Gastroesophageal sphincter (tissue), 4 donors: ENCODE measurements around the gene ARHGEF19. TPM values are rescaled to one million over a fixed set of nuclear protein-coding genes. Genes with fewer than 3 reads are reported as not detected.
"Not testable (repeated sequence)": the region's sequence is repeated elsewhere in the genome, so short reads cannot be mapped to it uniquely, and the experiment has no call there.

Source experiments
- ATAC-seq: fragments of 150-250 bp; one replicate; pipeline ENCODE4 v1.9.1; 2016; ENCODE audit warnings: mild to moderate bottlenecking, moderate library complexity
- H3K27ac ChIP-seq, 4 donors: fragments of 200-600 bp; sonication (generic) in 3 of 4; 1 replicate in 3 of 4; 2 replicates in 1 of 4; pipeline ENCODE4 v1.5.1; 2016 to 2019
- H3K27me3 ChIP-seq: fragments of 200-600 bp; sonication (generic); one replicate; pipeline ENCODE4 v1.5.1; 2019
- H3K36me3 ChIP-seq, 2 donors: fragments of 200-600 bp; sonication (generic); one replicate each; pipeline ENCODE4 v1.5.1; 2019; ENCODE audit warnings: control low read depth in 1 of 2
- H3K4me1 ChIP-seq, 3 donors: fragments of 200-600 bp; sonication (generic); 1 replicate in 2 of 3; 2 replicates in 1 of 3; pipeline ENCODE4 v1.5.1; 2016 to 2019; ENCODE audit warnings: control low read depth in 2 of 3
- H3K4me3 ChIP-seq, 2 donors: fragments of 200-600 bp; sonication (generic); one replicate each; pipeline ENCODE4 v1.5.1; 2019; ENCODE audit warnings: mild to moderate bottlenecking in 1 of 2, moderate library complexity in 1 of 2
- H3K9me3 ChIP-seq, 3 donors: fragments of 200-600 bp; sonication (generic); one replicate each; pipeline ENCODE4 v1.5.1; 2017 to 2019; ENCODE audit warnings: control low read depth in 2 of 3
- CTCF ChIP-seq, 4 experiments: fragments of 200-600 bp in 2 of 4; fragments of 450-650 bp in 2 of 4; sonication (generic) in 1 of 4; IDR thresholded peaks; one replicate each; pipeline ENCODE4 v1.5.1; 2017 to 2019; ENCODE audit warnings: antibody characterized with exemption in 4 of 4, mild to moderate bottlenecking in 2 of 4, moderate library complexity in 2 of 4
- EP300 ChIP-seq: sonication (generic); formaldehyde crosslinking; IDR thresholded peaks from one replicate; pipeline ENCODE4 v1.6.1; 2017; ENCODE audit warnings: antibody characterized with exemption, mild to moderate bottlenecking
- POLR2A ChIP-seq, 2 donors: fragments of 450-650 bp; IDR thresholded peaks; one replicate each; pipeline ENCODE4 v1.6.1; 2017; ENCODE audit warnings: antibody characterized with exemption in 2 of 2, mild to moderate bottlenecking in 2 of 2, moderate library complexity in 1 of 2
- POLR2AphosphoS5 ChIP-seq: sonication (generic); formaldehyde crosslinking; IDR thresholded peaks from one replicate; pipeline ENCODE4 v1.6.1; 2017; ENCODE audit warnings: antibody characterized with exemption
- WGBS, 2 donors: methylation state at CpG; one replicate each; pipeline ENCODE4 v1.1.5; 2018; ENCODE audit warnings: low coverage in 1 of 2; 5-methylcytosine and 5-hydroxymethylcytosine counted together
- total RNA-seq, 4 donors: library from RNA; depleted of rRNA; stranded (reverse); fragments of >200 nt; gene quantifications; one replicate each; pipeline ENCODE4 v1.1.0, GENCODE V29; 2016

Gene ARHGEF19
- total RNA-seq, 4 donors from 2014 or later = 2.8 to 3.6 (median 3.4) TPM

GRCh38 chr1:16230744-16231143 is 18.3 kb upstream of the ARHGEF19 start:
- TF ChIP-seq POLR2AphosphoS5 (no peak), POLR2A (IDR thresholded peaks at IDR 0.05) (no peak), EP300 (no peak)
- WGBS, 2 donors = 95% methylated on average over 4 of the region's 13 CpGs; no CpG with 5 or more reads in 1 of the 2 donors
- H3K36me3 ChIP-seq = peaks cover 0 to 21% of the 10 kb centered on the region in 2 donors
- H3K27ac ChIP-seq = no peak overlapping the region
- peaks cover 0 to 19% (median under 1%) of the 10 kb centered on the region in 3 donors for H3K4me1 ChIP-seq
- H3K9me3 ChIP-seq = peaks cover 0 to 12% (median 0%) of the 10 kb centered on the region in 3 donors
- ATAC-seq = no peak
- no peak overlapping the region for H3K4me3 ChIP-seq
- H3K27me3 ChIP-seq = peaks cover 27% of the 10 kb centered on the region

- no peak for ATAC-seq
- TF ChIP-seq POLR2AphosphoS5 (no peak), EP300 (no peak), CTCF (IDR thresholded peaks at IDR 0.05) (no peak), POLR2A (IDR thresholded peaks at IDR 0.05) (no peak)
- 94 to 100% methylated on average over 1 to 6 of the region's 13 CpGs for WGBS, 2 donors
- Histone ChIP-seq H3K27me3 (peaks cover 33% of the 10 kb centered on the region), H3K9me3 (peaks cover 0 to 12% (median 0%) of the 10 kb centered on the region in 3 donors), H3K36me3 (peaks cover 0 to 21% of the 10 kb centered on the region in 2 donors), H3K4me3 (no peak overlapping the region), H3K27ac (no peak overlapping the region), H3K4me1 (peaks cover 0 to 17% (median 0%) of the 10 kb centered on the region in 3 donors)
These were observed 17.7 kb upstream of the ARHGEF19 start for GRCh38 chr1:16229976-16230740.

- peaks cover 34% of the 10 kb centered on the region for H3K27me3 ChIP-seq
- peaks cover 0 to 12% (median 0%) of the 10 kb centered on the region in 3 donors for H3K9me3 ChIP-seq
- WGBS, 2 donors = 11% methylated on average over 31 of the region's 46 CpGs; no CpG with 5 or more reads in 1 of the 2 donors
- ATAC-seq = peak; percentile 31
- H3K4me3 ChIP-seq = peak overlapping the region in 1 of 2 donors; percentile 29
- peaks cover 0 to 5% of the 10 kb centered on the region in 2 donors for H3K36me3 ChIP-seq
- TF ChIP-seq CTCF (IDR thresholded peaks at IDR 0.05) = no peak
- no peak for TF ChIP-seq POLR2A (IDR thresholded peaks at IDR 0.05)
- TF ChIP-seq EP300 = no peak
- no peak for TF ChIP-seq POLR2AphosphoS5
- peaks cover 0 to 17% (median 0%) of the 10 kb centered on the region in 3 donors for H3K4me1 ChIP-seq
- H3K27ac ChIP-seq = no peak overlapping the region
These were observed 14.2 kb upstream of the ARHGEF19 start for GRCh38 chr1:16226490-16227179.

GRCh38 chr1:16226129-16226489 is 13.7 kb upstream of the ARHGEF19 start:
- H3K27me3 ChIP-seq = peaks cover 34% of the 10 kb centered on the region
- TF ChIP-seq POLR2A (IDR thresholded peaks at IDR 0.05) (no peak), CTCF (IDR thresholded peaks at IDR 0.05) (no peak), EP300 (no peak), POLR2AphosphoS5 (no peak)

GRCh38 chr1:16224472-16224871 is 12.0 kb upstream of the ARHGEF19 start:
- Histone ChIP-seq H3K4me3 (no peak overlapping the region), H3K27ac (no peak overlapping the region), H3K27me3 (peaks cover 34% of the 10 kb centered on the region), H3K36me3 (no peaks in the 10 kb centered on the region), H3K9me3 (peaks cover 0 to 12% (median 0%) of the 10 kb centered on the region in 3 donors), H3K4me1 (peaks cover 0 to 17% (median 0%) of the 10 kb centered on the region in 3 donors)
- no peak for ATAC-seq
- TF ChIP-seq EP300 = no peak
- no peak for TF ChIP-seq CTCF (IDR thresholded peaks at IDR 0.05)
- TF ChIP-seq POLR2AphosphoS5 = no peak
- no peak for TF ChIP-seq POLR2A (IDR thresholded peaks at IDR 0.05)
- 89% methylated on average over 2 of the region's 3 CpGs; no CpG with 5 or more reads in 1 of the 2 donors for WGBS, 2 donors

More at GRCh38 chr1:16226129-16226489, 13.7 kb upstream of the ARHGEF19 start:
- H3K27ac ChIP-seq = no peak overlapping the region
- peaks cover 0 to 17% (median 0%) of the 10 kb centered on the region in 3 donors for H3K4me1 ChIP-seq
- no peaks in the 10 kb centered on the region for H3K36me3 ChIP-seq
- no peak overlapping the region for H3K4me3 ChIP-seq
- ATAC-seq = no peak
- 80 to 88% methylated on average over 1 to 4 of the region's 7 CpGs for WGBS, 2 donors
- H3K9me3 ChIP-seq = peaks cover 0 to 12% (median 0%) of the 10 kb centered on the region in 3 donors

- WGBS, 2 donors = 89 to 92% methylated on average over 5 to 6 of the region's 14 CpGs
- H3K36me3 ChIP-seq, H3K4me3 ChIP-seq, ATAC-seq, H3K27ac ChIP-seq: not testable (repeated sequence)
- peaks cover 0 to 12% (median 0%) of the 10 kb centered on the region in 3 donors for H3K9me3 ChIP-seq
- H3K27me3 ChIP-seq = peaks cover 27% of the 10 kb centered on the region
- peaks cover 0 to 20% (median 1%) of the 10 kb centered on the region in 3 donors for H3K4me1 ChIP-seq
These were observed 10.3 kb upstream of the ARHGEF19 start for GRCh38 chr1:16222716-16223115.
